Right lung (tissue), 5 donors: ENCODE data around the gene RELN. TPM values are rescaled to one million over a fixed set of nuclear protein-coding genes. Genes with fewer than 3 reads are reported as not detected.
"Not testable (repeated sequence)": the region's sequence is repeated elsewhere in the genome, so short reads cannot be mapped to it uniquely, and the experiment has no call there.

Experiments used
- DNase-seq, 2 donors: peaks; one replicate each; pipeline ENCODE4 v3.0.0-alpha.2; 2013
- polyA plus RNA-seq, 5 donors: library from polyadenylated mRNA; unstranded; fragments of 120-200 nt; gene quantifications; one replicate each; pipeline versions ENCODE4 v1.2.1 to v1.2.3, GENCODE V29; 2013; ENCODE audit warnings: inconsistent platforms in 1 of 5, low replicate concordance in 1 of 5; ENCODE audit not compliant: insufficient read length in 5 of 5, insufficient read depth in 1 of 5

The RELN gene
- polyA plus RNA-seq, 5 donors: 8.7 to 24.7 (median 17.2) TPM

DNA sequence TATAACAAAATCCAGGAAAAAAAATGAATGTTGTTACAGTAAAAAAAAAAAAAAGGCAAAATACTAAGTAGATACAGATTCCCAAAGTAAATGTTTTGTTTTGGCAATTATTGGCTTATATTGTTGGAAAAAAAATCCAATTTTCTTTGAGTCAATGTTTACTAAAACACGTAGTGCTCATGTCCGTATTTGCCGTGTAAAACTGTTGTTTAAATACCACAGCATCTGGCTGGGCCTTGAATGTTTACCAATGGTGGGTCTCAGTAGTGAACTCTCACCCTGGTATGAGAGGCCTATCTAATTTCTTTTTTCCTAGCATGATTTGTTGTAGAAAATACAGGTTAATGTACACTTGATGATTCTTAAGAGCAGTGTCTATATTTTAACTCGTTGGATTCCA is 502.0 kb downstream of the RELN start:
- no peak for DNase-seq

- DNase-seq: not testable (repeated sequence)
Observed at GRCh38 chr7:103486873-103487272, 502.6 kb downstream of the RELN start.

DNA sequence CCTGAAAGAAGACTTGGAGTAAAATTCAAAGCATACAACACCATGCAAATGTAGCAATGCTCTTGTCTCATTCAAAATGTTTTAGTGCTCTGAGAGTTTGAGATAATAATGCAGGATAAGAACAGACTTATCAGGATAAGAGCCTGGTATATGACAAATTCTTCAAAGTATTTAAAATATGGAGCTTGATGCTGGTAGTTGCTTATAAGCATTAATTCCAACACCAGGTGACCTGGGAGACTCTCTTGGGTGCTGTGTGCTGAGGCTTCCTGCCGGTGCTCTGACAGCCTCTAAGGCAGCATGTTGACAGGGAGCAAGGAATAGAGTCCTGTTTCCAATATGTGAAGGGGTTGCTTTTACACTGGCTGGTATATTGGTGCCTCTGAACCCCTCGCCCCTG is 508.7 kb downstream of the RELN start:
- DNase-seq: no peak

- DNase-seq: peak; percentile 13 to 19
Observed at GRCh38 chr7:103474956-103475355, 514.5 kb downstream of the RELN start.

DNA sequence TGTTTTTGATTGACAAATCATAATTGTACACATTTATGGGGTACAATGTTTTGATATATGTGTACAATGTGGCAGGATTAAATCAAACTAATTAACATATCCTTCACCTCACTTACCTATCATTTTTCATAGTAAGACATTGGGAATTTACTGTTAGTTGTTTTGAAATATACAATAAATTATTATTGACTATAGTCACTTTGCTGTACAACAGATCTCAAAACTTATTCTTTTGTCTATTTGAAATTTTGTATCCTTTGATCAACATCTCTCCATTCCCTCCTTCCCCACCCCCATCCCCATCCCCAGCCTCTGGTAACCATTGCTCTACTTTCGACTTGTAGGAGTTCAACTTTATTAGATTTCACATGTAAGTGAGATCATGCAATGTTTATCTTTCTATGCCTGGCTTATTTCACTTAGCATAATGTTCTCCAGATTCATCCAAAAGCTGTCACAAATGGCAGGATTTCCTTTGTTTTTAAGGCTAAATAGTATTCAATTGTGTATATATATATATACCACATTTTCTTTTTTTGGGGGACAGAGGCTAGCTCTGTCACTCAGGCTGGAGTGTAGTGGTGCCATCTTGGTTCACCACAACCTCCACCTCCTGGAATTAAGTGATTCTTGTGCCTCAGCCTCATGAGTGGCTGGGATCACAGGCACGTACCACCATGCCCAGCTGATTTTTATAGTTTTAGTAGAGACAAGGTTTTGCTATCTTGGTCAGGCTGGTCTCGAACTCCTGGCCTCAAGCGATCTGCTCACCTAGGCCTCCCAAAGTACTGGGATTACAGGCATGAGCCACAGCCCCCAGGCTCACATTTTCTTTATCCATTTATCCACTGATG is 520.1 kb downstream of the RELN start:
- DNase-seq: no peak

- DNase-seq: no peak
Observed at GRCh38 chr7:103466814-103467213, 522.6 kb downstream of the RELN start.

GRCh38 chr7:103462358-103462757 is 527.1 kb downstream of the RELN start:
- DNase-seq: no peak

DNA sequence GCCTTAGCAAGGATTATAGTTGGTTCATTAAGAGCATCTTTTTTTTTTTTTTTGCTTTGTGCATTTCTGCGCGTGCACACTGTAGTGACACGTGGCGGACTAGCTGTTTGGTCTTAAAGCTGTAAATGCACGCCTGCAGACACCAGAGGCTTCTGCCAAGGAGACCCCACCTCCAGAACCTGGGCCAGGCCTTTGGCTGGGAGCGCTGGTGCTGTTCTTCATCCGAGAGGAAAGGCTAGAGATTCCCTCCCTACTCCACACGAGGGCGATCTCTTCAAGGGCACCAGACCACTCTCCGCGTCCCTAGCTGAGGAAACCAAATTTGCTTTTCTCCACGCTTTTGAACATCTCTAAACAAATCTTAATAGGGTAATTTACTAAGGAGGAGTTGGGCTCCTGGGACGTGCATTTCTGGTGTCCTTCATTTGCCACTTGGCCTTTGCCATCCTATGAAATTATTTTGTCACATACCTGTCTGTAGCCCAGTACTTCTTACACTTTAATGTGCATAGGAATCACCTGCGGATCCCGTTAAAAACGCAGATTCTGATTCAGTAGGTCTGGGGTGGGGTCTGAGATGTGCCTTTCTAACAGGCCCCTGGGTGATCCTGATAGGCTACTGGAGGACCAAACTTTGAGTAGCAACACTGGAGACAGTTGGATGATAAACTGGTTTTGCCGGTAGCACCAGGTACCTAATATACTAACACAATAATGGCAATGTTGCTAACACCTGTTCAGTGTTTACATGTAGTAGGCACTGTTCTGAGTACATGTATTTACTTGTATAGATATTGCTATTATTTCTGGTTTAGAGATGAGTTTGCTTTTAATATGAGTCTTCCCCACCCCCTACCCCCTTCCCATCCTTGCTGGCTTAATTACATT is 542.1 kb downstream of the RELN start:
- DNase-seq: no peak

GRCh38 chr7:103446049-103446520 is 543.4 kb downstream of the RELN start, which contains the start of gene SLC26A5:
TSS of gene SLC26A5 (minus strand) at chr7:103446207. CDS start at chr7:103421514, 24,693 bp downstream.
- DNase-seq: no peak

GRCh38 chr7:103445228-103446048 is 544.0 kb downstream of the RELN start:
- no peak for DNase-seq

DNA sequence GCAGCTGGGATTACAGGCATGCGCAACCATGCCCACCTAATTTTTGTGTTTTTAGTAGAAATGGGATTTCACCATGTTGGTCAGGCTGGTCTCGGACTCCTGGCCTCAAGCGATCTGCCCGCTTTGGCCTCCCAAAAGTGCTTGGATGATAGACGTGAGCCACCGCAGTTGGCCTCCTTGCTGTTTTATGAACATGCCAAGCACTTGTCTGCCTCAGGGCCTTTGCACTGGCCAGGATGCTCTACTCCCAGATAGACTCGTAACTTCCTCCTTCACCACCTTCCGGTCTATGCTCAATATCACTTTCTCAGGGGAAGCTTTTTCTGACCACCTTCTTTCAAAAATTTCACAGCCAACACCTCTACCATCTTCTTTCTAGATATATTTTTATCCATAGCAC is 549.8 kb downstream of the RELN start:
- no peak for DNase-seq

DNA sequence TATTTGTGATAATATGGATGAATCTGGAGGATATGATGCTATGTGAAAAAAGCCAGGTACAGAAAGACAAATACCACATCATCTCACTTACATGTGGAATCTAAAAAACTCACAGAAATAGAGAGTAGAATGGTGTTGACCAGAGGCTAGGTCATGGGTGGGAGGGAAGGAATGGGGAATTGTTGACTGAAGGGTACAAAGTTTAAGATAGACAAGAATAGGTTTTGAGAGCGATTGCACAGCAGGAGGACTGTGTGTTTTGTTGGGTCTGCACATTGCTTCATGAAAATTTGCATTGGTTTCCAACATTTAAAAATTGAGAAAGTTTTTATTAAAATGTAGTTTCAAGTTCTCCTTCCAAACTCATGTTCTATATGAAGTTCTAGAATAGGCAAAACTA is 551.8 kb downstream of the RELN start:
- no peak for DNase-seq

DNA sequence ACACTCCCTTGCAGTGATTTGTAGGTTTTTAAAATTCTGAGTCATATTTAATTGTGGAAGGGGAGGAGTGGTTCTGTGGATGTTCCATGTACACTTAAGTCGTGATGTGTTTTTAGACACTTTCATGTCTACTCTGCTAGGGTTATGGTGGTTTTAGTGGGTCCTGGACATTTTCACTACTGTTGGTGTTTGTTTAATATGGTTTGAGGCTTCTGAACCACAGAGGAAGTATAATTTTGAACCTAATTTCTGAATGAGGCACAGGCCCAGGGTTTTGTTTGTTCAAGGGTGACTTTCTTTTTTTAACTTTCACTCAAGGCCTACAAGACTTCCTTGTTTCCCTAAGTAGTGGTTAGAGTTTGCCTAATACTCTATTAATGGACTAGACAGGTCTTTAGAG is 556.7 kb downstream of the RELN start:
- no peak for DNase-seq

- DNase-seq: no peak
Observed at GRCh38 chr7:103425177-103425576, 564.3 kb downstream of the RELN start.

GRCh38 chr7:103423467-103424179 is 565.8 kb downstream of the RELN start:
- no peak for DNase-seq

Other genes starting within 250 kb of the RELN start
- gene ORC5, start 218.4 kb upstream of the RELN start, polyA plus RNA-seq: 10 to 100 TPM; 21.0 to 33.1 (median 28.9) TPM